ENCODE results near the gene IMMP2L.
"Not testable (repeated sequence)": the region's sequence is repeated elsewhere in the genome, so short reads cannot be mapped to it uniquely, and the experiment has no call there.

Gene IMMP2L

GRCh38 chr7:111450705-111451104 is 111.6 kb downstream of the IMMP2L start:
- DNase-seq: not testable (repeated sequence)

DNA sequence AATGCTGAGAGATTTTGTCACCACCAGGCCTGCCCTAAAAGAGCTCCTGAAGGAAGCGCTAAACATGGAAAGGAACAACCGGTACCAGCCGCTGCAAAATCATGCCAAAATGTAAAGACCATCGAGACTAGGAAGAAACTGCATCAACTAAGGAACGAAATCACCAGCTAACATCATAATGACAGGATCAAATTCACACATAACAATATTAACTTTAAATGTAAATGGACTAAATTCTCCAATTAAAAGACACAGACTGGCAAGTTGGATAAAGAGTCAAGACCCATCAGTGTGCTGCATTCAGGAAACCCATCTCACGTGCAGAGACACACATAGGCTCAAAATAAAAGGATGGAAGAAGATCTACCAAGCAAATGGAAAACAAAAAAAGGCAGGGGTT is 114.8 kb downstream of the IMMP2L start:
- DNase-seq: not testable (repeated sequence)

GRCh38 chr7:111439977-111440376 is 122.3 kb downstream of the IMMP2L start:
- DNase-seq: no peak

- DNase-seq: no peak
Measured at GRCh38 chr7:111438369-111439289, 123.7 kb downstream of the IMMP2L start.

- no peak for DNase-seq
Measured at GRCh38 chr7:111437736-111438135, 124.6 kb downstream of the IMMP2L start.

GRCh38 chr7:111436608-111437007 is 125.7 kb downstream of the IMMP2L start:
- DNase-seq: no peak

GRCh38 chr7:111433426-111433825 is 128.9 kb downstream of the IMMP2L start:
- no peak for DNase-seq

GRCh38 chr7:111429781-111430180 is 132.5 kb downstream of the IMMP2L start:
- no peak for DNase-seq

DNA sequence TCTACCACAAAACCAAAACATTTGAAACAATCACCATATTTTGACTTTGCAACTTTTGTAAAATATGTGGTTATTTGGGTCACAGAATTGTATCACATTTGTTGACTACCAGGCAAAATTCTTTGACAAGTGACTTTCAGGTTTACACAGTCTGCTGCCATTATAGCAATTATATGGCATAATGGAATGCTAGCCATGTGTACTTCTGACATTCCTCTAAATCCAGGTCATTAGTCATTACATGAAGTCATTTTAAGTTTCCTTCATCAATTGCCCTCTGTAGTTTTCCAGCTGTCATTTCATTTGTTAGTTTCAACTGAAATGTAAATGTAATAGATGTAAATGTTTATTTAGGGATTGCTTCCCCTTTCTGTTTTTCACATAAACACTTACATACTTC is 137.5 kb downstream of the IMMP2L start:
- no peak for DNase-seq

DNA sequence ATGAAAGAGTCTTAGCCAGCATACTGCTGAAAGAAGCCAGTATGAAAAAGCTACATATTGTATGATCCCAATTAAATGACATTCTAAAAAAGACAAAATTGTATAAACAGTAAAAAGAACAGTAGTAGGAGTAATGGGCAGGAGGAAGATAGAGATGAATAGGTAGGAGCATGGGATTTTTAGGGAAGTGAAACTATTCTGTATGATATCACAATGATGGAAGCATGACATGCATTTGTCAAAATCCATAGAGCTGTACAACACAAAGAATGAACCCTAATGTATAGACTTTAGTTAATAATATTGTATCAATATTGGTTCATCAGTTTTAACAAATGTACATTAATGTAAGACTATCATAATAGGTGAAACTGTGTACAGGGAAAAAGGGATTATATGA is 147.9 kb downstream of the IMMP2L start:
- no peak for DNase-seq

DNA sequence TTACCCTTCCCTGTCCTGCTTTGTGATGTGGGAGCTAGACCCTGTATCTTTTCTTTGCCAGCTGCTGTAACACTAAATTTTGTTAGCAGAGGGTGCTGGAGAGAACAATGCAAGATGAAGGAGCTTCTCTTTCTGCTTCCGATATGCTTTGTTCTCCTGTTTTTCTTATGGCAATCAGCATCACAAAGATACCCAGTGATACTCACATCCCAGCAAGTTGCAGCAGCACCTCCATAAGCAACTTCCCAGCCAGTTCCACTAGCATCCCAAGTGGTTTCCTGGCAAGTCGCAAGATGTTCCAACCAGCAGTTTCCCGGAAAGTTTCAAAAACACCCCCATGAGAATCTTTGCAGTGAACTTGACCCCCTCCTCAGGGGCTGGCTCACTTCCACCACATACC is 148.6 kb downstream of the IMMP2L start:
- DNase-seq: no peak

DNA sequence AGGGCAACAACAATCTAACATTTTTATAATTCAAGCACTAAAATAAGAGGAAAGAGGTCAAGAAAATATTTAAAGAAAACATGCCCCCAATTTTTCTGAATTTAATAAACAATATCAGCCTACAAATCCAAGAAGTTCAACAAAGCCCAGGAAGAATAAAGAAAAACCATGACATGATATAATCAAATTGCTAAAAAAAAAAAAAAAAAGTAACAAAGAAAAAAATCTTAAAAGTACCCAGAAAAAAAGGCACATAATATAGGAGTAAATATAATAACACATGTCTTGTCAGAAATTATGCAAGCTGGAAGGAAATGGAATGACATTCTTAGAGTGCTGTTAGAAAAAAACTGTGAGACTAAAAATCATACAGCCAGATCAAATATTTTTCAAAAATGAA is 151.4 kb downstream of the IMMP2L start:
- no peak for DNase-seq

DNA sequence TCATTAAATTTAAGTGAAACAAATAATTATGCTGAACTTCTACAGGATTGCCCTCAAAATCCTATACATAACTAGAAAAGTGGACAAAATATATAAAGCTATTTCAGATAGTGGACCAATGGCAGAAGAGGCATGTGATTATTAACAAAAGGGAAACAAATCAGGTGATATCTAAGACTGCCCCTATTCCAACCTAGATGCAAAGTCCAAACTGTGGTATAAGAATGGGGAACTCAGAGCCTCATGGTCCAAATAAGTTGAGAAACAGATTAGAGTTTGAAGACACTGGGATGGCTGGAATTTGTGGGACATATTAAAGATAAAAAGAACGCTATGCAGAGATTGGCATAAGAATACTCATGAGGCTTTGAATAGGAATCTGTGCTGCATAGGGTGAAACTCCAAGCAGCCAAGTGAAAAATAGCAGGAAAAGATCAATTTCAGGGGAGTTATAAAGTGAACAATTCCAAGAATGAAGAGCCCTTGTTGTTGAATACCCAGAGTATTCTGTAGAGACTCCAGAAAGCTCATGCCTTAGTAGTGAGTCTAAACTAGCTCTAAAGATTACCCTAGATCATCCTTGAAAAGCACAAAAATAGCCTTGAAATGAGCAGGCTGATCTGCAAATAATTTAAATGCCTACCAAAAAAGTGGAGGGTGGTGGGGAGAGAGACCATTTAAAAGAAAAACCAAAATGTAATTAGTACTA is 152.4 kb downstream of the IMMP2L start:
- DNase-seq: no peak

GRCh38 chr7:111408724-111409123 is 153.6 kb downstream of the IMMP2L start:
- no peak for DNase-seq

DNA sequence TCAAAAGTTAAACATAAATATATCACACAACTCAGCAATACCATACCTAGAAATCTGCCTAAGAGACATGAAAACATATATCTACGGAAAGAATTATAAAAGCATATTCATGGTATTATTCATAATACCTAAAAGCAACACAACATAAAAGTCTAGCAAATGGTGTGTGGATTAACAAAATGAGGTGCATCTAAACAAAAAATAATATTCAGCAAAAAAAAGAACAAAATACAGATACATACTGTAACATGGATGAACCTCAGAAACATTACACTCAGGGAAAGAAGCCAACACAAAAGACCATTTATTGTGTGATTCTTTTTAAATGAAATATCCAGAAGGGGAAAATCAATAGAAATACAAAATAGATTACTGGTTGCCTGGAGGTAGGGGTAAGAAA is 155.0 kb downstream of the IMMP2L start:
- no peak for DNase-seq

- no peak for DNase-seq
Measured at GRCh38 chr7:111405621-111406020, 156.7 kb downstream of the IMMP2L start.

DNA sequence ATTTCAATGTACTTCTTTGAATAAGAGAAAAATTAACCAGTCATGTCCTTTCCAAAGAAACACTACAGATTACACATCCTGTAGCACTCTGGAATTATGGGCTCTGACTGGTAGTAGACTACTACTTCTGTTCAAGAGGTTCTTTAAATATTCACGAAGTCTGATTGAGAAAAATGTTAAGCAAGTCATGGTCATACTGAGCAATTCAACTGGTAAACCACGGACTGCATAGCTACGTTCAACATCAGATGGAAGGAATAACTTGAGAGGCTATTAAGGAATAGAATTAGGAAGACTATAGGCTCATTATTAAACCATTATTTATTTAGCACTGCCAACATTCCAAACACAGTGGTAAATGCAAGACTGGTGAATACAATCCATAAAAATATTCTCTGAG is 160.8 kb downstream of the IMMP2L start:
- DNase-seq: no peak

GRCh38 chr7:111400088-111400487 is 162.2 kb downstream of the IMMP2L start:
- no peak for DNase-seq

DNA sequence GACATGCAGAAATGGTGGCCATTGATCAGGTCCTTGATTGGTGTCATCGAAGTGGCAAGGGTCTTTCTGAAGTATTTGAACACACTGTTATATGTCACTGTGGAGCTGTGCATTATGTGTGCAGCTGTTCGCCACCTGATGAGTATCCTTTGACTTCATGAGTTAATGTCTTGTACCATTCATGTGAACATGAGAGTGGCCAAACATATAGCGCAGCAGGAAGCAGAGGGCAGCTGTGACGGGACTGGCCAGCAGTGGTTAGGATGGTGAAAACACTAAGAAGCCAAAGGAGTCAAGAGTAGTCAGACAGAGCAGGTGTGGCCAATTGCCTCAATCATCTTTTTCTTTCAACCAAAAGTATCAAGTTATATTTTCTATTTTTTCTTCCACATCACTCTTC is 167.4 kb downstream of the IMMP2L start:
- no peak for DNase-seq

- DNase-seq: no peak
Measured at GRCh38 chr7:111393011-111393754, 169.1 kb downstream of the IMMP2L start.

- no peak for DNase-seq
Measured at GRCh38 chr7:111392294-111392693, 170.0 kb downstream of the IMMP2L start.

DNA sequence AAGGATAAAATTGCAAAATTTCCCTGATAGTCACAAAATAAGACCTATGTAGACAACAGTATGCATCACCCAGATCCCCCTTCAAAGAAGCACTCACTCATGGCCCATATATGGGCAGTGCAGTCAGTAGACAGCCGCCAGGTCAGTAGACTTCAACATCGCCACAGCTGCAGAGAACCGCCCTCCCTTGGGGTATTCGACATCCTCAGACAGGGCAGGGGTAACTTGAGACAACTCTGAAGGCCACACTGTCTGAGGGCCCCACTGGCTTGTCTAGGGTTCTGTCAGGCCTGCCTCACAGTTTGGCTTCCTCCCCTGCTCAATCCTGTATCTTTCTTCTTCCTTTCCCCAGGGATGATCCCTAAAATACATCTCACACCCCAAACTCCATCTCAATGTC is 172.3 kb downstream of the IMMP2L start:
- DNase-seq: no peak

DNA sequence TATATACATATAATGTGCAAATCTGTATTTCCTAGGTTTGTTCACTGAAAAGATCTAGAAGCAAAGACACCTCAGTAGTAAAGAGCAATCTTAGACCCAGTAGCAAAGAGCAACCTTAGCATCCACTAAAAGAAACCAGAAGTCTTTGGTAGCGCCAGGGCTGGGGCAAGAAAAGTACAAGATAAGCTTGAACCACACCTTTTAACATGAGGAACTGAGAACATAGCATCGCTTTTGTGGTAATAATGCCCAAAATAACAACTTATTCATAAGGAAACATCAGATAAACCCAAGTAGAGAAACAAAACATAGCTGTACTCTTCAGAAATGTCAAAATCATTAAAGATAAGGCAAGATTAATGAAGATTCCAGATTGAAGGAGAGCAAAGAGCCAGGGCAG is 173.4 kb downstream of the IMMP2L start:
- DNase-seq: no peak

DNA sequence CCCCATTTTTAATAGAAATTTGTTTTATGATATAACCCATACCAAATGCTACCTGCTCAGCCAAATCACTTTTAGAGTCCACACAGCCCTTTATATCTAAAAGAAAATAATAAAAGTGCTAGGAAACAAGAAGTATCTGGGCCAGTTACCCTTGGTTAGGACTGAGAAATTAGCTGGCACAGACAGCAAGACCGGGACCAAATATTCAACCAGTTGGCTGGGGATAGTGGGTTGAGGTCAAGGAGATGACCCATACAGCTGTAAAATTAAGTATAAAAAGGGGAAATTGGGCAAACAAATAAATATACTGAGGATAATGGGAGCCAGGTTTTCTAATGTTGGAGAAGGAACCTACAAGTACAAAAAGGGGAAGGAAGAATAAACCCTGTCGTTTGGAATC is 174.3 kb downstream of the IMMP2L start:
- DNase-seq: no peak

Data from bone marrow (tissue), 2 donors.